ENCODE measurements around the gene SCAPER.

GRCh38 chr15:76929011-76929760 is 24.0 kb upstream of the SCAPER start:
- TF ChIP-seq REST (IDR thresholded peaks at IDR 0.05; ENCODE audit: insufficient read depth in 1 of 2, low read depth in 2 of 2, low read length in 2 of 2), result no peak
- no peak for TF ChIP-seq SIN3A (IDR thresholded peaks at IDR 0.05; ENCODE audit: borderline replicate concordance, insufficient read depth, low read length)
- no peak for TF ChIP-seq POLR2AphosphoS5 (IDR thresholded peaks at IDR 0.05; ENCODE audit: low read depth, low read length)
- TF ChIP-seq TAF1 (IDR thresholded peaks at IDR 0.05; ENCODE audit: borderline replicate concordance, insufficient read depth, low read length), result no peak
- no peak for TF ChIP-seq FOXP2 (optimal IDR thresholded peaks at IDR 0.05; ENCODE audit: borderline replicate concordance, extremely low read depth, extremely low read length, insufficient read depth)

Measured in PFSK-1 (cell line).